OCI-LY3 (cell line): ENCODE results near the gene ANXA1.

Experiments
- CTCF ChIP-seq: fragments of 200-600, 300-600 bp; sonication (generic); IDR thresholded peaks from 2 replicates; pipeline ENCODE4 v1.5.1; 2014; ENCODE audit warnings: antibody characterized with exemption, low read length, low read depth
- EZH2phosphoT487 ChIP-seq: fragments of 200-600 bp; shearing (Covaris generic); IDR thresholded peaks from 2 replicates; pipeline ENCODE4 v1.6.1; 2018; ENCODE audit warnings: antibody characterized with exemption, mixed run types, low read depth

- no peak for TF ChIP-seq CTCF
- no peak for TF ChIP-seq EZH2phosphoT487
Measured at GRCh38 chr9:73114058-73114457, 37.6 kb upstream of the ANXA1 start.
